GM23338 (cell line): Measurements from ENCODE around the gene CYSRT1. TPM values are rescaled to one million over a fixed set of nuclear protein-coding genes. Genes with fewer than 3 reads are reported as not detected.

ENCODE experiments used
- ATAC-seq: fragments of 200-7000 bp; cut with Tn5 transposase; 3 replicates; pipeline ENCODE4 v1.9.1; 2020
- DNase-seq: peaks from one replicate; pipeline ENCODE4 v3.0.0-alpha.2; 2015; ENCODE audit warnings: low spot score
- H2AFZ ChIP-seq: fragments of 200-600 bp; sonication (generic); 2 replicates; pipeline ENCODE4 v1.8.0; 2016; ENCODE audit warnings: antibody characterized with exemption, mild to moderate bottlenecking, moderate library complexity
- H3F3A ChIP-seq: fragments of 200-600 bp; sonication (generic); replicated peaks from 2 replicates; pipeline ENCODE4 v1.8.0; 2017; ENCODE audit warnings: antibody characterized with exemption, mixed run types, low read depth
- H3K27ac ChIP-seq: fragments of 200-600 bp; sonication (generic); 2 replicates; pipeline ENCODE4 v1.6.1; 2016; ENCODE audit warnings: low read depth
- H3K27me3 ChIP-seq: fragments of 200-600 bp; sonication (generic); 2 replicates; pipeline ENCODE4 v1.8.0; 2016; ENCODE audit warnings: mild to moderate bottlenecking, mixed run types, moderate library complexity; ENCODE audit not compliant: insufficient read depth
- H3K36me3 ChIP-seq: fragments of 200-600 bp; sonication (generic); 2 replicates; pipeline ENCODE4 v1.8.0; 2016; ENCODE audit warnings: mild to moderate bottlenecking; ENCODE audit not compliant: insufficient read depth
- H3K4me1 ChIP-seq: fragments of 200-600 bp; sonication (generic); 2 replicates; pipeline ENCODE4 v1.8.0; 2016; ENCODE audit warnings: mild to moderate bottlenecking, moderate library complexity; ENCODE audit not compliant: insufficient read depth
- H3K4me2 ChIP-seq: fragments of 200-600 bp; sonication (generic); 2 replicates; pipeline ENCODE4 v1.7.1; 2017; ENCODE audit warnings: mixed run types
- H3K4me3 ChIP-seq: fragments of 200-600 bp; sonication (generic); 2 replicates; pipeline ENCODE4 v1.6.1; 2016; ENCODE audit warnings: mixed run types
- H3K79me2 ChIP-seq: fragments of 200-600 bp; sonication (generic); replicated peaks from 2 replicates; pipeline ENCODE4 v1.8.0; 2017; ENCODE audit warnings: mild to moderate bottlenecking; ENCODE audit not compliant: insufficient read depth
- H3K9me2 ChIP-seq: fragments of 200-600 bp; sonication (generic); 2 replicates; pipeline ENCODE4 v1.8.0; 2017; ENCODE audit not compliant: insufficient read depth
- H4K20me1 ChIP-seq: fragments of 200-600 bp; sonication (generic); replicated peaks from 2 replicates; pipeline ENCODE4 v1.8.0; 2017; ENCODE audit warnings: mild to moderate bottlenecking; ENCODE audit not compliant: insufficient read depth
- H3K27ac Mint-ChIP-seq: 2 replicates; pipeline ENCODE4 v1.8.0; 2020; ENCODE audit warnings: inconsistent platforms, mild to moderate bottlenecking, moderate library complexity, mixed read lengths
- H3K27me3 Mint-ChIP-seq: 3 replicates; pipeline ENCODE4 v1.8.0; 2022; ENCODE audit warnings: low read depth, mild to moderate bottlenecking, moderate library complexity, mixed read lengths, inconsistent platforms; ENCODE audit not compliant: insufficient read depth, poor library complexity
- H3K36me3 Mint-ChIP-seq: 3 replicates; pipeline ENCODE4 v1.8.0; 2021; ENCODE audit warnings: low read depth, mild to moderate bottlenecking, inconsistent platforms, moderate library complexity, mixed read lengths
- H3K4me1 Mint-ChIP-seq: 3 replicates; pipeline ENCODE4 v1.8.0; 2020; ENCODE audit warnings: mild to moderate bottlenecking, inconsistent platforms, mixed read lengths
- H3K4me3 Mint-ChIP-seq: 3 replicates; pipeline ENCODE4 v1.8.0; 2021; ENCODE audit warnings: moderate library complexity, mild to moderate bottlenecking, inconsistent platforms, mixed read lengths
- H3K9me3 Mint-ChIP-seq: 3 replicates; pipeline ENCODE4 v1.8.0; 2020; ENCODE audit warnings: moderate library complexity, mild to moderate bottlenecking, inconsistent platforms, mixed read lengths
- CREB1 ChIP-seq: fragments of 250-450 bp; sonication (Bioruptor Pico); IDR thresholded peaks from 2 replicates; pipeline ENCODE4 v1.5.0; 2020; ENCODE audit warnings: low read depth, mild to moderate bottlenecking, moderate library complexity
- EZH2 ChIP-seq: fragments of 200-600 bp; sonication (generic); IDR thresholded peaks from one replicate; pipeline ENCODE4 v1.8.0; 2017; ENCODE audit warnings: antibody characterized with exemption, mild to moderate bottlenecking, low read depth; ENCODE audit not compliant: unreplicated experiment
- EZH2phosphoT487 ChIP-seq: fragments of 200-600 bp; sonication (generic); IDR thresholded peaks from one replicate; pipeline ENCODE4 v1.8.1; 2018; ENCODE audit warnings: antibody characterized with exemption; ENCODE audit not compliant: unreplicated experiment
- JUNB ChIP-seq: IDR thresholded peaks from one replicate; pipeline ENCODE4 v1.6.1; 2016; ENCODE audit warnings: antibody characterized with exemption; ENCODE audit not compliant: unreplicated experiment
- NANOG ChIP-seq: IDR thresholded peaks from 2 replicates; pipeline ENCODE4 v1.6.1; 2016; ENCODE audit warnings: antibody characterized with exemption, borderline replicate concordance
- POLR2AphosphoS5 ChIP-seq: IDR thresholded peaks from 2 replicates; pipeline ENCODE4 v1.6.1; 2016; ENCODE audit warnings: antibody characterized with exemption, low read depth
- STAT1 ChIP-seq: IDR thresholded peaks from one replicate; pipeline ENCODE4 v1.6.1; 2016; ENCODE audit warnings: antibody characterized with exemption; ENCODE audit not compliant: unreplicated experiment
- ZNF114 ChIP-seq: fragments of 250-450 bp; sonication (Bioruptor Pico); IDR thresholded peaks from 2 replicates; pipeline ENCODE4 v1.5.0; 2020; ENCODE audit warnings: mild to moderate bottlenecking, moderate library complexity
- ZNF331 ChIP-seq: fragments of 250-450 bp; sonication (Bioruptor Pico); IDR thresholded peaks from 2 replicates; pipeline ENCODE4 v1.5.0; 2020; ENCODE audit warnings: low read depth, mild to moderate bottlenecking, moderate library complexity
- polyA plus RNA-seq: library from polyadenylated mRNA; unstranded; fragments of >200 nt; fragmentation: Nextera tagmentation; extraction: Ambion mirVana; gene quantifications from 2 replicates; pipeline ENCODE4 v1.2.1, GENCODE V29; 2016
- total RNA-seq: library from RNA; depleted of rRNA; stranded (reverse); fragments of >200 nt; shearing (Covaris generic); gene quantifications from 2 replicates; pipeline ENCODE4 v1.2.3, GENCODE V29; 2014
- TF ChIP-seq, protein P1 (sequence below): IDR thresholded peaks from 2 replicates; pipeline ENCODE4 v1.6.1; 2016; ENCODE audit warnings: antibody characterized with exemption
- TF ChIP-seq, protein P2 (sequence below): fragments of 250-450 bp; sonication (Bioruptor Pico); IDR thresholded peaks from 2 replicates; pipeline ENCODE4 v1.5.0; 2020; ENCODE audit warnings: mild to moderate bottlenecking, moderate library complexity
- TF ChIP-seq, protein P3 (sequence below), 2 experiments: fragments of 200-600 bp in 1 of 2; sonication (generic) in 1 of 2; conservative IDR thresholded peaks; 2 replicates each; pipeline versions ENCODE4 v1.5.1 to v1.6.1; 2016 to 2017; ENCODE audit warnings: antibody characterized with exemption in 2 of 2, low read depth in 2 of 2, mild to moderate bottlenecking in 2 of 2, moderate library complexity in 1 of 2
- TF ChIP-seq, protein P4 (sequence below): IDR thresholded peaks from one replicate; pipeline ENCODE4 v1.6.1; 2018; ENCODE audit warnings: antibody characterized with exemption; ENCODE audit not compliant: unreplicated experiment

Gene CYSRT1
- total and polyA plus RNA-seq, 2 experiments from 2014 or later = 2.0 to 3.2 TPM

DNA sequence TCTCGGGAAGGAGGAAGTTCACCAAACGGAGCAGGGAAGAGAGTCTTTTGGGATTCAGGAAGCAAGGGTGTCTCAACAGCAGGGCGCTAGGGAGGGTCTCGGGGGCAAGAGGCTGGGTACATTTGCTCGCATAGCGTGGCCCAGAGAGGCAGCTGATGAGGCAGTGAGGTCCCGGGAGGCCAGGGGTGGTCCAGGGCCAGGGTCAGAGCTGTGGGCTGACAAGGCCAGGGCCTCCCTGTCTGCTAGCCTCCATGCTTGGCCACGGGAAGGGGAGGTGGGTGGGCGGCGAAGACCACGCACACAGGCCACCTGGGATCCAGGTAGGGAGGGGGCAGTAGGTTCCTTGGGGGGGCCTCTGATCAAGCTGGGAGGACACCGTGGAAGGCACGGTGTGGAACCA is 13.4 kb upstream of the CYSRT1 start:
- Histone ChIP-seq H3K27ac (no peak overlapping the region), H3K4me1 (peaks cover 4% of the 10 kb centered on the region; the same call in 1 of the 2 replicates), H4K20me1 (peaks cover 3% of the 10 kb centered on the region; the same call in 1 of the 2 replicates), H3K36me3 (no peaks in the 10 kb centered on the region), H3K4me3 (no peak overlapping the region), H3K9me2 (no peaks in the 10 kb centered on the region), H3K27me3 (no peaks in the 10 kb centered on the region), H3K79me2 (peaks cover 3% of the 10 kb centered on the region), H2AFZ (no peak overlapping the region), H3K4me2 (no peak overlapping the region), H3F3A (peaks cover 4% of the 10 kb centered on the region; the same call in 1 of the 2 replicates)
- no peak overlapping the region for H3K27ac Mint-ChIP-seq
- peaks cover 10% of the 10 kb centered on the region for H3K4me1 Mint-ChIP-seq
- DNase-seq = no peak
- peaks cover 32% of the 10 kb centered on the region for H3K36me3 Mint-ChIP-seq
- H3K4me3 Mint-ChIP-seq = no peak overlapping the region
- no peak for ATAC-seq
- no peaks in the 10 kb centered on the region; the same call in 2 of the 3 replicates for H3K9me3 Mint-ChIP-seq
- H3K27me3 Mint-ChIP-seq = peaks cover 5% of the 10 kb centered on the region
- no peak for TF ChIP-seq EZH2
- TF ChIP-seq POLR2AphosphoS5 = no peak
- TF ChIP-seq, protein P1, sequence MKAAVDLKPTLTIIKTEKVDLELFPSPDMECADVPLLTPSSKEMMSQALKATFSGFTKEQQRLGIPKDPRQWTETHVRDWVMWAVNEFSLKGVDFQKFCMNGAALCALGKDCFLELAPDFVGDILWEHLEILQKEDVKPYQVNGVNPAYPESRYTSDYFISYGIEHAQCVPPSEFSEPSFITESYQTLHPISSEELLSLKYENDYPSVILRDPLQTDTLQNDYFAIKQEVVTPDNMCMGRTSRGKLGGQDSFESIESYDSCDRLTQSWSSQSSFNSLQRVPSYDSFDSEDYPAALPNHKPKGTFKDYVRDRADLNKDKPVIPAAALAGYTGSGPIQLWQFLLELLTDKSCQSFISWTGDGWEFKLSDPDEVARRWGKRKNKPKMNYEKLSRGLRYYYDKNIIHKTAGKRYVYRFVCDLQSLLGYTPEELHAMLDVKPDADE = no peak
- TF ChIP-seq ZNF331 (CRISPR knock-in tag) = no peak
- TF ChIP-seq JUNB = no peak
- no peak for TF ChIP-seq ZNF114 (CRISPR knock-in tag)
- TF ChIP-seq, protein P2, sequence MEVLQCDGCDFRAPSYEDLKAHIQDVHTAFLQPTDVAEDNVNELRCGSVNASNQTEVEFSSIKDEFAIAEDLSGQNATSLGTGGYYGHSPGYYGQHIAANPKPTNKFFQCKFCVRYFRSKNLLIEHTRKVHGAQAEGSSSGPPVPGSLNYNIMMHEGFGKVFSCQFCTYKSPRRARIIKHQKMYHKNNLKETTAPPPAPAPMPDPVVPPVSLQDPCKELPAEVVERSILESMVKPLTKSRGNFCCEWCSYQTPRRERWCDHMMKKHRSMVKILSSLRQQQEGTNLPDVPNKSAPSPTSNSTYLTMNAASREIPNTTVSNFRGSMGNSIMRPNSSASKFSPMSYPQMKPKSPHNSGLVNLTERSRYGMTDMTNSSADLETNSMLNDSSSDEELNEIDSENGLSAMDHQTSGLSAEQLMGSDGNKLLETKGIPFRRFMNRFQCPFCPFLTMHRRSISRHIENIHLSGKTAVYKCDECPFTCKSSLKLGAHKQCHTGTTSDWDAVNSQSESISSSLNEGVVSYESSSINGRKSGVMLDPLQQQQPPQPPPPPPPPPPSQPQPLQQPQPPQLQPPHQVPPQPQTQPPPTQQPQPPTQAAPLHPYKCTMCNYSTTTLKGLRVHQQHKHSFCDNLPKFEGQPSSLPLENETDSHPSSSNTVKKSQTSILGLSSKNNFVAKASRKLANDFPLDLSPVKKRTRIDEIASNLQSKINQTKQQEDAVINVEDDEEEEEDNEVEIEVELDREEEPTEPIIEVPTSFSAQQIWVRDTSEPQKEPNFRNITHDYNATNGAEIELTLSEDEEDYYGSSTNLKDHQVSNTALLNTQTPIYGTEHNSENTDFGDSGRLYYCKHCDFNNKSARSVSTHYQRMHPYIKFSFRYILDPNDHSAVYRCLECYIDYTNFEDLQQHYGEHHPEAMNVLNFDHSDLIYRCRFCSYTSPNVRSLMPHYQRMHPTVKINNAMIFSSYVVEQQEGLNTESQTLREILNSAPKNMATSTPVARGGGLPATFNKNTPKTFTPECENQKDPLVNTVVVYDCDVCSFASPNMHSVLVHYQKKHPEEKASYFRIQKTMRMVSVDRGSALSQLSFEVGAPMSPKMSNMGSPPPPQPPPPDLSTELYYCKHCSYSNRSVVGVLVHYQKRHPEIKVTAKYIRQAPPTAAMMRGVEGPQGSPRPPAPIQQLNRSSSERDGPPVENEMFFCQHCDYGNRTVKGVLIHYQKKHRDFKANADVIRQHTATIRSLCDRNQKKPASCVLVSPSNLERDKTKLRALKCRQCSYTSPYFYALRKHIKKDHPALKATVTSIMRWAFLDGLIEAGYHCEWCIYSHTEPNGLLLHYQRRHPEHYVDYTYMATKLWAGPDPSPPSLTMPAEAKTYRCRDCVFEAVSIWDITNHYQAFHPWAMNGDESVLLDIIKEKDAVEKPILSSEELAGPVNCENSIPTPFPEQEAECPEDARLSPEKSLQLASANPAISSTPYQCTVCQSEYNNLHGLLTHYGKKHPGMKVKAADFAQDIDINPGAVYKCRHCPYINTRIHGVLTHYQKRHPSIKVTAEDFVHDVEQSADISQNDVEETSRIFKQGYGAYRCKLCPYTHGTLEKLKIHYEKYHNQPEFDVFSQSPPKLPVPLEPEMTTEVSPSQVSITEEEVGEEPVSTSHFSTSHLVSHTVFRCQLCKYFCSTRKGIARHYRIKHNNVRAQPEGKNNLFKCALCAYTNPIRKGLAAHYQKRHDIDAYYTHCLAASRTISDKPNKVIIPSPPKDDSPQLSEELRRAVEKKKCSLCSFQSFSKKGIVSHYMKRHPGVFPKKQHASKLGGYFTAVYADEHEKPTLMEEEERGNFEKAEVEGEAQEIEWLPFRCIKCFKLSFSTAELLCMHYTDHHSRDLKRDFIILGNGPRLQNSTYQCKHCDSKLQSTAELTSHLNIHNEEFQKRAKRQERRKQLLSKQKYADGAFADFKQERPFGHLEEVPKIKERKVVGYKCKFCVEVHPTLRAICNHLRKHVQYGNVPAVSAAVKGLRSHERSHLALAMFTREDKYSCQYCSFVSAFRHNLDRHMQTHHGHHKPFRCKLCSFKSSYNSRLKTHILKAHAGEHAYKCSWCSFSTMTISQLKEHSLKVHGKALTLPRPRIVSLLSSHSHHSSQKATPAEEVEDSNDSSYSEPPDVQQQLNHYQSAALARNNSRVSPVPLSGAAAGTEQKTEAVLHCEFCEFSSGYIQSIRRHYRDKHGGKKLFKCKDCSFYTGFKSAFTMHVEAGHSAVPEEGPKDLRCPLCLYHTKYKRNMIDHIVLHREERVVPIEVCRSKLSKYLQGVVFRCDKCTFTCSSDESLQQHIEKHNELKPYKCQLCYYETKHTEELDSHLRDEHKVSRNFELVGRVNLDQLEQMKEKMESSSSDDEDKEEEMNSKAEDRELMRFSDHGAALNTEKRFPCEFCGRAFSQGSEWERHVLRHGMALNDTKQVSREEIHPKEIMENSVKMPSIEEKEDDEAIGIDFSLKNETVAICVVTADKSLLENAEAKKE = no peak
- no peak for TF ChIP-seq EZH2phosphoT487
- TF ChIP-seq STAT1 = no peak
- TF ChIP-seq, protein P3, sequence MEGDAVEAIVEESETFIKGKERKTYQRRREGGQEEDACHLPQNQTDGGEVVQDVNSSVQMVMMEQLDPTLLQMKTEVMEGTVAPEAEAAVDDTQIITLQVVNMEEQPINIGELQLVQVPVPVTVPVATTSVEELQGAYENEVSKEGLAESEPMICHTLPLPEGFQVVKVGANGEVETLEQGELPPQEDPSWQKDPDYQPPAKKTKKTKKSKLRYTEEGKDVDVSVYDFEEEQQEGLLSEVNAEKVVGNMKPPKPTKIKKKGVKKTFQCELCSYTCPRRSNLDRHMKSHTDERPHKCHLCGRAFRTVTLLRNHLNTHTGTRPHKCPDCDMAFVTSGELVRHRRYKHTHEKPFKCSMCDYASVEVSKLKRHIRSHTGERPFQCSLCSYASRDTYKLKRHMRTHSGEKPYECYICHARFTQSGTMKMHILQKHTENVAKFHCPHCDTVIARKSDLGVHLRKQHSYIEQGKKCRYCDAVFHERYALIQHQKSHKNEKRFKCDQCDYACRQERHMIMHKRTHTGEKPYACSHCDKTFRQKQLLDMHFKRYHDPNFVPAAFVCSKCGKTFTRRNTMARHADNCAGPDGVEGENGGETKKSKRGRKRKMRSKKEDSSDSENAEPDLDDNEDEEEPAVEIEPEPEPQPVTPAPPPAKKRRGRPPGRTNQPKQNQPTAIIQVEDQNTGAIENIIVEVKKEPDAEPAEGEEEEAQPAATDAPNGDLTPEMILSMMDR (conservative IDR thresholded peaks at IDR 0.05; ENCODE audit: low read depth in 2 of 2) = no peak
- TF ChIP-seq NANOG = no peak
- TF ChIP-seq CREB1 (CRISPR knock-in tag) = no peak
- TF ChIP-seq, protein P4, sequence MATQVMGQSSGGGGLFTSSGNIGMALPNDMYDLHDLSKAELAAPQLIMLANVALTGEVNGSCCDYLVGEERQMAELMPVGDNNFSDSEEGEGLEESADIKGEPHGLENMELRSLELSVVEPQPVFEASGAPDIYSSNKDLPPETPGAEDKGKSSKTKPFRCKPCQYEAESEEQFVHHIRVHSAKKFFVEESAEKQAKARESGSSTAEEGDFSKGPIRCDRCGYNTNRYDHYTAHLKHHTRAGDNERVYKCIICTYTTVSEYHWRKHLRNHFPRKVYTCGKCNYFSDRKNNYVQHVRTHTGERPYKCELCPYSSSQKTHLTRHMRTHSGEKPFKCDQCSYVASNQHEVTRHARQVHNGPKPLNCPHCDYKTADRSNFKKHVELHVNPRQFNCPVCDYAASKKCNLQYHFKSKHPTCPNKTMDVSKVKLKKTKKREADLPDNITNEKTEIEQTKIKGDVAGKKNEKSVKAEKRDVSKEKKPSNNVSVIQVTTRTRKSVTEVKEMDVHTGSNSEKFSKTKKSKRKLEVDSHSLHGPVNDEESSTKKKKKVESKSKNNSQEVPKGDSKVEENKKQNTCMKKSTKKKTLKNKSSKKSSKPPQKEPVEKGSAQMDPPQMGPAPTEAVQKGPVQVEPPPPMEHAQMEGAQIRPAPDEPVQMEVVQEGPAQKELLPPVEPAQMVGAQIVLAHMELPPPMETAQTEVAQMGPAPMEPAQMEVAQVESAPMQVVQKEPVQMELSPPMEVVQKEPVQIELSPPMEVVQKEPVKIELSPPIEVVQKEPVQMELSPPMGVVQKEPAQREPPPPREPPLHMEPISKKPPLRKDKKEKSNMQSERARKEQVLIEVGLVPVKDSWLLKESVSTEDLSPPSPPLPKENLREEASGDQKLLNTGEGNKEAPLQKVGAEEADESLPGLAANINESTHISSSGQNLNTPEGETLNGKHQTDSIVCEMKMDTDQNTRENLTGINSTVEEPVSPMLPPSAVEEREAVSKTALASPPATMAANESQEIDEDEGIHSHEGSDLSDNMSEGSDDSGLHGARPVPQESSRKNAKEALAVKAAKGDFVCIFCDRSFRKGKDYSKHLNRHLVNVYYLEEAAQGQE = no peak
